ENCODE results near the gene LACRT.

Gene LACRT

GRCh38 chr12:54598970-54599369, 35.7 kb downstream of the LACRT start:
- no peak for DNase-seq

DNA sequence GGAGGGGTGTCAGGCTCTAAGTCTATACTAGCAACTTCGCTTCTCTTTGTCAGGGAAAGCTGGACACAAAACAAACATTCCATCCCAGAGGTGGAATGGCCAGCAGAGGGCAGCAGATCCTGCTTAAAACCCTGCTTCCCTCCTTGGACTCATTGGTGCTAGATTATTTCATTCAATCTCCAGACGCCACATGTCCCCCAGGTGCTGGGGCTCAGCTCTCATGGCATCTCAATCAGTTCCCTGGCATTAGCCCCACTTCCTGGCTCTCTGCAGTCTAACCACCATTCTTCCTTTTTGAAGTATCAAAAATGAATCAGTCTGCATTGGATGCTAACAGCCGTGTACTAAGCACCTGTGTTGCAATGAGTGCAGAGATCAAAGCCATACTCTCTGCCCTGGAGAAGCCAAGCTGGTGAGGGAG, 38.2 kb downstream of the LACRT start:
- DNase-seq = peak; percentile 9

GRCh38 chr12:54595471-54595870, 39.2 kb downstream of the LACRT start:
- DNase-seq = no peak

DNA sequence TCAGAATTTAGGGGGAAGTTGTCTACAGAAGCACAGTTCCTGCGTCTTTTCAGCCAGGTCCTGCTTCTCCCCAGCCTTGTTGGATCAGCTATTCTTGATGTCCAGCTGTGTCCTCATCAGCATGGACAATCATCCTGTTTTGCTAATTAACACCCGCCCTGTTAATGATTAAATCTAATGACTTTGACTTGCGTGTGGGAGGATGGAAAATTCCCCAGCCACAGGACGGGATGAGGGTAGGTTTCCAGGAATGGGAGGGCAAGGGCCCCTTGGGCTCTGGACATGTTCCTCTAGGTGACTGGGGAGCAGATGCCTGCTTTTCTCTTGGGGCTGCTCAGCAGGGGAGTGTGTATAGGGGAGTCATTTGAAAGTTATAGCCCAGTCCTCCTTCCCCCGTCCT, 41.0 kb downstream of the LACRT start:
- DNase-seq = no peak

- DNase-seq = peak; percentile 5
Observed at GRCh38 chr12:54593135-54593534, 41.6 kb downstream of the LACRT start.

DNA sequence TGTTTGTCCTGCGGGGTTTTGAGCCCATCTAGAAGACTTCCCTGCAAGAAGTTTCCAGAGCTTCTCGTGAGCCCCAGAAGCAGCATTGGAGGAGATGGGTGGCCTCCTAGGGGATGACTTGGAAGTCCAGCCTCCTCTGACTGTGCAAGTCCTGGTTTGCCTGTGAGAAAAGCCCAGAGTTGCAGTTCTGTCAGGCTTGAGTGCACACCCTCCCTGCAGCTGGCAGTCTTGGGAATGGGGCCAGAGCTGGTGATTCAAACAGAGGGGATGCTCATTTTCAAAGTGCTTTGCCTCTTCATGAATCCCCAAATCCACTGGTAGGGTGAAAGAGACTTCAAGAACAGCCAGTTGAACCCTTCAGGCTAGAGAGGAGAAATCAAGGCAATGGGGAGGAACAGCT, 42.4 kb downstream of the LACRT start:
- DNase-seq = no peak

- DNase-seq = no peak
Observed at GRCh38 chr12:54590978-54591591, 43.6 kb downstream of the LACRT start.

DNA sequence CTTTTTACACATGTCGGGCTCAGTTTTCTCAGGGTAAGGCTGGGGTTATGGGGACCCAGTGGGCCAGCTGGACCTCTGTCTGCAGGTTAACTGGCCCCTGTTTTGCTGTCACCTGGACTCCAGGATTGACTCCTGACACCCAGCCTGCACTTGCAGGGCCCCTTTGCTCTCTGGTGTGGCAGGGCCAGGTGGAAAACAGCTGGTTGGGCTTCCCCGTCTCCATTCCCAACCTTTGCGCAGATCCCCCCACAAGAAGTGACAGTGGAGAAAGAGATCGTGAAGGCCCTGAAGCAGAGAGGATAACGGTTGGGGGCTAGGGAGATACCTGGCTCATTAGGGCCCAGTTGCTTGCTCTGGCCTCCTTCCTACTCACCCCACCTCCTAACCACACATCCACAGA, 44.7 kb downstream of the LACRT start:
- no peak for DNase-seq

DNA sequence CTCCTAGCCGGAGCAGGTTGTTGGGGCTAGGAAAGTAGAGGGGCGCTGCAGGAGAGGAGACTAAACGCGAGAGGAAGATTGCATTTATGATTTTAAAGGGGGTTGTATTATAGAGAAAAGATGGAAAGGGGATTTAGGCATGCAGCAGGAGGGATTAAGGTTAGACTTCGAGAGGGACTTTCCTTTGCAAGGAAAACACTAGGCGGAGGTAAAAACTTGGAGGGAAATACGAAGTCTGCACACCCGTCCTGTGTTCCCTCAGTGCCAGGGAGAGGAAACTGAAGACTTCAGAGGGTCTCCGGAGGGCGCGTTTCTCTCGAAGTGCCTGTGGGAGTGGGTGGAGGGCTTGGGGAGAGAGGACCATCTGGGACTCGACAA, 45.8 kb downstream of the LACRT start:
- no peak for DNase-seq

DNA sequence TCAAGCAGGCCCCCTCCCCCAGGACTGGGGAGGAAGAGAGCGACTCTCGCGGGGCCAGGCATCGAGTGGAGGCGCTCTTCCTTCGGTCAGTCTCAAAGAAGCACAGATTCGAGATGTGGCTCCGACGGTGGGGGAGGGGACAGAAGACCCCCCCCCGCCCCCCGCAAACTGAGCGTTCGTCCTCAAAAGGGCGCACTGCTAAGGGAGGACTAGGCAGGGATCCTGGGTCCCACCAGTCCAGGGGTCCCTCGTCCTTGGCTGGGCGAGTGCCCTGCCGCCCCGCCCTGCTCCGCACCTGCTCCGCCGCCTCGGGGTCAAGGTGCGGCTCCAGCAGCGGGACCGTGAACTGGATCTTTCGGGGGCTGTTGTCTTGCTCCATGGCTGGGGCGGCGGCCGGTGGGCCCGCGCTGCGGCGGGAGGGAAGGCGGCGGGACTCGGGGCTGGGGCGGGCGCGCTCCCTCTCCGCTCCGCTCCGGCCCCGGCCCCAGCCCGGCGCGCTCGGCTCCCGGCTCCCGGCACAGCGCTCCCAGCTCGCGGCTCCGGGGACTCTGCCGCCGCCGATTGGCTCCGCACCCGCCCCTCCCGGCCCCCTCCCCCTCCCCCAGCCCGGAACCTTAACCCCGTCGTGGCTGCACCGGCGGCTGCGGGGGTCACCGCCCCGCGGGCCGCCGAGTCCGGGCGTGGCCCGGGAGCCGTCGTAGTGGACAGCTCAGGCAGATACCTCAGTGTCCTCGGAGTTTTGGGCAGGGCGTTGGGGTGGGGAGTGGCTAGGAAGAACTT, 46.4 kb downstream of the LACRT start, which contains the start of gene PPP1R1A:
Gene PPP1R1A, minus strand, starts transcription at position 550 of the 780 bp plus-strand sequence. Its CDS starts 171 bp downstream, at position 379.
- no peak for DNase-seq

GRCh38 chr12:54587315-54587873, 47.3 kb downstream of the LACRT start:
- no peak for DNase-seq

GRCh38 chr12:54586620-54587019, 48.1 kb downstream of the LACRT start:
- DNase-seq = no peak

GRCh38 chr12:54585243-54585642, 49.5 kb downstream of the LACRT start:
- DNase-seq = no peak

GRCh38 chr12:54584128-54584527, 50.6 kb downstream of the LACRT start:
- DNase-seq = no peak

DNA sequence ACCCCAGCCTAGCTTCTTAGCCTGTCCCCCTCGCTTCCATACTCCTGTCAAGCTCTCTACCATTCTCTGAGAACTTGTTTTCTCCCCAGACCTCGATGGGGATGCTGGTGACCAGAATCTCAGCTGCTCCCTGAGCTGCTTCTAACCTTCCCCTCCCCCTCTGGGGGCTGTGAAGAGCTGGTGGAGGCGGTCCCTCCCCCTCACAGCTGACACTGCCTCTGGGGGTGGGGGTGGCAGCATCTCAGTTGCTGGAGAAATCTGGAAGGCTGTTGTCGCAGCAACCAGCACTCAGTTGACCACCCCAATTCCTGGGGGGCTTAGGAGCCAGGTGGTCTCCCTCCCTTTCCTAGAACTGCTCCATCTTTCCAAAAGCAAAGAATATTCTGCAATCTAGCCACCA, 51.0 kb downstream of the LACRT start:
- DNase-seq = no peak

GRCh38 chr12:54581412-54581811, 53.3 kb downstream of the LACRT start:
- DNase-seq = no peak

All from NK-92 treated with Interleukin-12 subunit alpha and Interleukin-12 subunit beta, amount 100 ng/mL, for 24 hours (cell line).